Tibial nerve (tissue), 4 donors: ENCODE results near the gene CYTH4. TPM values are rescaled to one million over a fixed set of nuclear protein-coding genes. Genes with fewer than 3 reads are reported as not detected.
"Not testable (repeated sequence)": the region's sequence is repeated elsewhere in the genome, so short reads cannot be mapped to it uniquely, and the experiment has no call there.

Experiments used
- DNase-seq, 2 donors: peaks; one replicate each; pipeline ENCODE4 v3.0.0-alpha.2; 2019; ENCODE audit warnings: low spot score in 2 of 2
- H3K27ac ChIP-seq, 4 donors: fragments of 200-600 bp; sonication (generic) in 3 of 4; one replicate each; pipeline ENCODE4 v1.5.1; 2017 to 2019; ENCODE audit warnings: mild to moderate bottlenecking in 1 of 4
- H3K27me3 ChIP-seq, 2 donors: fragments of 200-600 bp; sonication (generic) in 1 of 2; one replicate each; pipeline versions ENCODE4 v1.5.1 to v1.6.0; 2017 to 2019
- H3K36me3 ChIP-seq, 3 donors: fragments of 200-600 bp; sonication (generic); one replicate each; pipeline ENCODE4 v1.5.1; 2018 to 2019
- H3K4me1 ChIP-seq, 4 donors: fragments of 200-600 bp; sonication (generic) in 3 of 4; one replicate each; pipeline ENCODE4 v1.5.1; 2017 to 2019
- H3K4me3 ChIP-seq, 4 donors: fragments of 200-600 bp; sonication (generic) in 3 of 4; one replicate each; pipeline ENCODE4 v1.5.1; 2017 to 2019; ENCODE audit warnings: mild to moderate bottlenecking in 1 of 4, moderate library complexity in 1 of 4
- H3K9me3 ChIP-seq, 4 donors: fragments of 200-600 bp; sonication (generic) in 3 of 4; one replicate each; pipeline ENCODE4 v1.5.1; 2017 to 2019
- EP300 ChIP-seq, 2 donors: sonication (generic); formaldehyde crosslinking; IDR thresholded peaks; one replicate each; pipeline ENCODE4 v1.6.1; 2017; ENCODE audit warnings: antibody characterized with exemption in 2 of 2, mild to moderate bottlenecking in 1 of 2
- POLR2A ChIP-seq, 2 donors: fragments of 450-650 bp; IDR thresholded peaks; one replicate each; pipeline ENCODE4 v1.6.1; 2017; ENCODE audit warnings: antibody characterized with exemption in 2 of 2, mild to moderate bottlenecking in 2 of 2, moderate library complexity in 2 of 2
- WGBS, 2 donors: methylation state at CpG; one replicate each; pipeline ENCODE4 v1.1.5; 2018; 5-methylcytosine and 5-hydroxymethylcytosine counted together
- total RNA-seq, 4 donors: library from RNA; depleted of rRNA; stranded (reverse); fragments of >200 nt; gene quantifications; one replicate each; pipeline ENCODE4 v1.1.0, GENCODE V29; 2016
- TF ChIP-seq, protein P1 (sequence below), 5 experiments: fragments of 200-600 bp in 3 of 5; fragments of 450-650 bp in 2 of 5; sonication (generic) in 3 of 5; IDR thresholded peaks; one replicate each; pipeline ENCODE4 v1.5.1; 2016 to 2019; ENCODE audit warnings: antibody characterized with exemption in 5 of 5, mild to moderate bottlenecking in 3 of 5, moderate library complexity in 2 of 5

CYTH4 gene
- total RNA-seq, 4 donors from 2014 or later, result 7.7 to 27.3 (median 19.0) TPM

DNA sequence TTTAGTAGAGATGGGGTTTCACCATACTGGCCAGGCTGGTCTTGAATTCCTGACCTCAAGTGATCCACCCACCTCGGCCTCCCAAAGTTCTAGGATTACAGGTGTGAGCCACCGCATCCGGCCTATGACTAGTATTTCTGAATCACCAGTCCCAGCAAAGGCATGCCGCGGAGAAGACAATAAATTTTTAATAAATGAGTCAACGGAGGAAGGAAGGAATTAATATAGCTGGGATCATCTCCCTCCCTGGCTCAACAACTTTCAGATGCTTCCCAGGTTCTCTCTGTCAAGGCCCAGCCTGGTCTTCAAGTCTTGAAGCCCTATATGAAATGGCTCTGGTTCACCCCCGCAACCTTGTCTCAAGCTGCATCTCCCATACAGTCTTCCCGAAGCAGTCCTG lies 45.7 kb downstream of the CYTH4 start:
- Histone ChIP-seq H3K4me3 (no peak overlapping the region), H3K36me3 (no peaks in the 10 kb centered on the region), H3K27me3 (peaks cover 0 to 96% of the 10 kb centered on the region in 2 donors), H3K9me3 (no peaks in the 10 kb centered on the region), H3K27ac (no peak overlapping the region), H3K4me1 (peaks cover 0 to 8% (median 2%) of the 10 kb centered on the region in 4 donors)
- TF ChIP-seq EP300 (IDR thresholded peaks at IDR 0.05), result no peak
- TF ChIP-seq, protein P1, sequence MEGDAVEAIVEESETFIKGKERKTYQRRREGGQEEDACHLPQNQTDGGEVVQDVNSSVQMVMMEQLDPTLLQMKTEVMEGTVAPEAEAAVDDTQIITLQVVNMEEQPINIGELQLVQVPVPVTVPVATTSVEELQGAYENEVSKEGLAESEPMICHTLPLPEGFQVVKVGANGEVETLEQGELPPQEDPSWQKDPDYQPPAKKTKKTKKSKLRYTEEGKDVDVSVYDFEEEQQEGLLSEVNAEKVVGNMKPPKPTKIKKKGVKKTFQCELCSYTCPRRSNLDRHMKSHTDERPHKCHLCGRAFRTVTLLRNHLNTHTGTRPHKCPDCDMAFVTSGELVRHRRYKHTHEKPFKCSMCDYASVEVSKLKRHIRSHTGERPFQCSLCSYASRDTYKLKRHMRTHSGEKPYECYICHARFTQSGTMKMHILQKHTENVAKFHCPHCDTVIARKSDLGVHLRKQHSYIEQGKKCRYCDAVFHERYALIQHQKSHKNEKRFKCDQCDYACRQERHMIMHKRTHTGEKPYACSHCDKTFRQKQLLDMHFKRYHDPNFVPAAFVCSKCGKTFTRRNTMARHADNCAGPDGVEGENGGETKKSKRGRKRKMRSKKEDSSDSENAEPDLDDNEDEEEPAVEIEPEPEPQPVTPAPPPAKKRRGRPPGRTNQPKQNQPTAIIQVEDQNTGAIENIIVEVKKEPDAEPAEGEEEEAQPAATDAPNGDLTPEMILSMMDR (IDR thresholded peaks at IDR 0.05), result no peak
- TF ChIP-seq POLR2A (IDR thresholded peaks at IDR 0.05), result no peak
- 84 to 85% methylated on average over 8 of the region's 8 CpGs for WGBS, 2 donors
- no peak for DNase-seq

DNA sequence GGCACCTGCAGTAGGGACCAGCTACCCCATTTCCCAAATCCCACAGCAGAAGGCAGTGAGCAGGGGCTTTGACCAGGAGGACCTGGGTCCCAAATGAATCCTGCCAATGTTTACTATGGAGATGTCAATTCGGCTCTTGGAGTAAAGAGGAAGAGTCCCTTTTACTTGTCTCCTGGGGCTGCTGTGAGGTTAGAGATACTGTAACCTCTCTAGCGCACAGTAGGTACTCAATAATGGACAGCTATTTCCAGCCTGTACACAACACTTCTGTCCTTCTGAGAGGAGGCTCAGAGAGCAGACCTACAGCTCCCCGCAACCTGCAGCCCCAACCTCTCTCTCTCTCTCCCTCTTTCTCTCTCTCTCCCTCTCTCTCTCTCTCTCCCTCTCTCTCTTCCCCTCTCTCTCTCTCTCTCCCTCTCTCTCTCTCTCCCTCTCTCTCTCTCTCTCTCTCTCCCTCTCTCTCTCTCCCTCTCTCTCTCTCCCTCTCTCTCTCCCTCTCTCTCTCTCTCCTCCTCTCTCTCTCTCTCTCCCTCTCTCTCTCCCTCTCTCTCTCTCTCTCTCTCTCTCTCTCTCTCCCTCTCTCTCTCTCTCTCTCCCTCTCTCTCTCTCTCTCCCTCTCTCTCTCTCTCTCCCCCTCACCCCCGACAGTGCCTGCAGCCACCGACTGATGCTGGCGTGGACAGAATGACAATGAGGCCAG lies 46.4 kb downstream of the CYTH4 start:
- 41 to 48% methylated on average over 3 to 6 of the region's 6 CpGs for WGBS, 2 donors
- H3K27me3 ChIP-seq, result peaks cover 0 to 96% of the 10 kb centered on the region in 2 donors
- not testable (repeated sequence) for H3K4me3 ChIP-seq, H3K36me3 ChIP-seq, H3K27ac ChIP-seq, H3K9me3 ChIP-seq, DNase-seq, H3K4me1 ChIP-seq
- TF ChIP-seq, protein P1 (IDR thresholded peaks at IDR 0.05), result peak in 1 of 5 experiments; percentile 22

DNA sequence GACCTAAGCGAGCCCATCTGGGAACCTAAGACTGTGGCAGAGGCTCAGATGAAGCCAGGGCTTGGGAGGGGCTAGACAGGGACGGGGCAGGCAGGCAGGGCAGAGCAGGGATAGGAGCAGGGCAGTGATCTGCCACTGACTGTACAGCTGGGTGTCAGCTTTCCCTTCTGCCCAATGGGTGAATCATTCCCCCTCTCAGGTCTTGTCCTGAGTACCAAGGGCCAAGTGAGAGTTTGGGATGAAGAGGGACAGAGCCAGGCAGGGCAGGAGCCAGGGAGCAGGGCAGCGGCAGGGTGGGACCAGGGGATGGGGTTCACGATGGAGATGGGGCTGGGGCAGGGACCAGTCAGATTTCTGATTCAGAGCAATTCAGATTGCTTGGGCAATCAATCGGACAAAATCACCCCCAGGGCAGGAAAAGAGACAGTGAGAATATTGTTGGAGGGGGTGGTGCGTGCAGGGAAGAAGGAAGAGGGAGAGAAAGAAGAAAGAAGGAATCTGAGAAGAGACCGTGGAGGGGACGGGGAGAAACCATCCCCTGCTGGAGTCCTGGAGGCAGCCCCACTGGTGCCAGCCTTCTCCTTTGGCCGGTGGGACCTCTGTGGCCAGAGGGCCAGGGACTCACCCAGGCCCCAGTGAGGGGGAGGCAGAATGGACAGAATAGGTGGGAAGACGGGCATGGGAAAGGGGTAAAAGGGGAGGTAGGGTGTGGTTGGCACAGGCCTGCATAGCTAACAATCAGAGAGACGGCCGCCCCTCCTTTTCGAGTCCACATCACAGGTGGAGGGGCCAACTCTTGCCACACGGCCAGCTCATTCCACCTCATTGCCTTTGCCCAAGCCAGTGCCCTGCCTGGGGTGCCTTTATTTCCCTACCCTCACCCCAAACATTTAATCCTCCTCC lies 47.2 kb downstream of the CYTH4 start:
- DNase-seq, result no peak
- no peak overlapping the region for H3K27ac ChIP-seq
- no peak overlapping the region for H3K4me3 ChIP-seq
- no peaks in the 10 kb centered on the region for H3K36me3 ChIP-seq
- 52 to 62% methylated on average over 12 to 14 of the region's 14 CpGs for WGBS, 2 donors
- TF ChIP-seq, protein P1 (IDR thresholded peaks at IDR 0.05), result no peak
- TF ChIP-seq EP300 (IDR thresholded peaks at IDR 0.05) (no peak), POLR2A (IDR thresholded peaks at IDR 0.05) (no peak)
- no peaks in the 10 kb centered on the region for H3K9me3 ChIP-seq
- peaks cover 0 to 96% of the 10 kb centered on the region in 2 donors for H3K27me3 ChIP-seq
- peaks cover 0 to 12% (median 4%) of the 10 kb centered on the region in 4 donors for H3K4me1 ChIP-seq

DNA sequence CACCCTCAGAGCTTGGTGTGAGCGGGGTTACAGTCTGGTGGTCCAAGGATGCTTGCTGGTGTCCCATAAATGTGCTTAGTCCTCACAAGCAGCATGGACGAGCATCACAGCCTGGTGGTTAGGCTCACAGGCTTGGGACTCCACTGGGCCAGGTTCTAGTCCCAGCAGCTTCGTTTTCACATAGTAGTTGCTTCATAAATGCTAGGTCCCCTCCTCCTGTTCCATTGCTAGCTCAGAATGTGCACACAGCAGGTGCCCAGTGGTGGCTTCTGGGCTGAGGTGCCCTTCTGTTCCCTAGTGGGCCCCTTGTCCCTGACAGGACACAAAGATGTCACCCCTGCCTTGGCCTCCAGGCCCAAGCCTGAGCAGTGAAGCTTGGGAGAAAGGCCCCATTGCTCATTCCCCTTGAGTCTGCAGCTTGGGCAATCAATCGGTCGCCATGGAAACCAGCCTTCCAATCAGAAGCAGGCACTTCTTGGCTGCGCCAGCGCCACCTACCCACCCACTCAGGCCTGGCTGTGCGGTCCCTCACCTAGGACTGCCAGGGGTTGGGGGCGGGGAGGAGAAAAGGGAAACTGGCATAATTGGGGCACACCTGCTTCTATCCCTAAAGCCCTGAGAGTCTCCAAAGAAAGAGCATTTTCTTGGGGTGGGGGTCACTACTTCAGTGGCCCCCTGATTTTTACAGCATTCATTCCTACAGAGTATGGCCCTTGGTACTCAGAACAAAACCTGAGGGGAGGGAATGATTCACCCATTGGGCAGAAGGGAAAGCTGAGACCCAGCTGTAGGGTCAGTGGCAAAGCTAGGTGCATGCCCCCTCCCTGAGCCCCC lies 48.1 kb downstream of the CYTH4 start:
- Histone ChIP-seq H3K9me3 (no peaks in the 10 kb centered on the region), H3K4me1 (peaks cover 0 to 11% (median 4%) of the 10 kb centered on the region in 4 donors), H3K36me3 (no peaks in the 10 kb centered on the region), H3K27ac (no peak overlapping the region), H3K27me3 (peaks cover 0 to 96% of the 10 kb centered on the region in 2 donors), H3K4me3 (no peak overlapping the region)
- TF ChIP-seq, protein P1 (IDR thresholded peaks at IDR 0.05), result no peak
- TF ChIP-seq EP300 (IDR thresholded peaks at IDR 0.05), result no peak
- no peak for TF ChIP-seq POLR2A (IDR thresholded peaks at IDR 0.05)
- WGBS, 2 donors, result 49 to 54% methylated on average over 7 to 9 of the region's 9 CpGs
- DNase-seq, result no peak
